SK-N-SH treated with all-trans-retinoic acid at 6 μM for 48 hours (cell line): ENCODE measurements around the gene MLLT6.

Source experiments
- ARNTL ChIP-seq: fragments of 450-650 bp; formaldehyde crosslinking; IDR thresholded peaks from 2 replicates; pipeline ENCODE4 v1.5.0; 2020; ENCODE audit warnings: low read depth, mild to moderate bottlenecking, moderate library complexity, borderline replicate concordance
- RARB ChIP-seq: fragments of 250-450 bp; sonication (Bioruptor Pico); IDR thresholded peaks from 2 replicates; pipeline ENCODE4 v1.8.0; 2021; ENCODE audit warnings: mild to moderate bottlenecking, moderate library complexity
- TCF4 ChIP-seq: fragments of 250-450 bp; sonication (Bioruptor Pico); IDR thresholded peaks from 2 replicates; pipeline ENCODE4 v1.8.0; 2021; ENCODE audit warnings: mild to moderate bottlenecking, moderate library complexity, borderline replicate concordance
- ZC3H10 ChIP-seq: fragments of 250-450 bp; sonication (Bioruptor Pico); IDR thresholded peaks from 2 replicates; pipeline ENCODE4 v1.5.1; 2021; ENCODE audit warnings: mild to moderate bottlenecking, moderate library complexity
- TF ChIP-seq, protein P1 (sequence below): fragments of 250-450 bp; sonication (Bioruptor Pico); IDR thresholded peaks from 2 replicates; pipeline ENCODE4 v1.8.0; 2020; ENCODE audit warnings: mild to moderate bottlenecking, moderate library complexity, borderline replicate concordance

DNA sequence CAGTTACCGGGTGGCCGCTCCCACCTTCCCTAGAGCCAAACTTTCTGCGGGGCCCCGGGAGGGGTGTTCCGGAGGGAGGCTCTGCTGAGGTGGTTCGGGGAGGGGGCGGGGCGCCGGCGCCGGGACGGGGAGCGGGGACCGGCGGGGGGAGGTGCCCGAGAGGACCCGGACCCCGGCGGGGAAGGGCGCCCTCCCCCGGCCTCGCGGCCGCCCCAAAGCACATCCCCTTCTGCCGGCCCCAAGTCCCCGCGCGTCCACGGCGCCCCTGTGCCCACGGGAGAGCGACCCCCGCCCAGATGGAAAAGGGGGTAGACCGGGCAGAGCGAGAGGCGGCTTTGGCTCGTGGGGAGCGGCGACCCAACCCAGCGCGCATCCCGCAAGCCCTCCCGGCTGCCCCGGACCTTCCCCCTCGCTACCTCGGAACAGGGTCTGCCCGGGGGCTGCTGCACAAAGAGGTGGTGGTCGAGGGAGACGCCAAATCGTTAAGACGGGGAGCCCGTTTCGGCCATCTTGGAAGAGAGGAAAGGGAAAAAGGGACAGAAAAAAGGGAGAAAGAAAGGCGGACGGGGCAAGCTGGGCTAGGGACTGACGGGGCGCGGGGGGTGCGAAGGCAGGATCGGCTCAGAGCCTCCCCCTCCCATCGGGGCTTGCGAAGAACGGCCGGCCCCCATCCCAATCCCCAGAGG, 42.5 kb downstream of the MLLT6 start:
- no peak for TF ChIP-seq ZC3H10
- TF ChIP-seq RARB (CRISPR knock-in tag): no peak
- TF ChIP-seq ARNTL (CRISPR knock-in tag): no peak
- TF ChIP-seq TCF4: no peak
- TF ChIP-seq, protein P1, sequence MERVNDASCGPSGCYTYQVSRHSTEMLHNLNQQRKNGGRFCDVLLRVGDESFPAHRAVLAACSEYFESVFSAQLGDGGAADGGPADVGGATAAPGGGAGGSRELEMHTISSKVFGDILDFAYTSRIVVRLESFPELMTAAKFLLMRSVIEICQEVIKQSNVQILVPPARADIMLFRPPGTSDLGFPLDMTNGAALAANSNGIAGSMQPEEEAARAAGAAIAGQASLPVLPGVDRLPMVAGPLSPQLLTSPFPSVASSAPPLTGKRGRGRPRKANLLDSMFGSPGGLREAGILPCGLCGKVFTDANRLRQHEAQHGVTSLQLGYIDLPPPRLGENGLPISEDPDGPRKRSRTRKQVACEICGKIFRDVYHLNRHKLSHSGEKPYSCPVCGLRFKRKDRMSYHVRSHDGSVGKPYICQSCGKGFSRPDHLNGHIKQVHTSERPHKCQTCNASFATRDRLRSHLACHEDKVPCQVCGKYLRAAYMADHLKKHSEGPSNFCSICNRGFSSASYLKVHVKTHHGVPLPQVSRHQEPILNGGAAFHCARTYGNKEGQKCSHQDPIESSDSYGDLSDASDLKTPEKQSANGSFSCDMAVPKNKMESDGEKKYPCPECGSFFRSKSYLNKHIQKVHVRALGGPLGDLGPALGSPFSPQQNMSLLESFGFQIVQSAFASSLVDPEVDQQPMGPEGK: no peak
